ENCODE measurements around the gene MERTK.
"Not testable (repeated sequence)": the region's sequence is repeated elsewhere in the genome, so short reads cannot be mapped to it uniquely, and the experiment has no call there.

The MERTK gene

GRCh38 chr2:111963086-111963485 lies 64.7 kb downstream of the MERTK start:
- H3K9me3 ChIP-seq (ENCODE audit: low read length); H3K4me1 ChIP-seq (ENCODE audit: insufficient read depth, low read length); H3K36me3 ChIP-seq (ENCODE audit: insufficient read depth, low read length); H3K27me3 ChIP-seq (ENCODE audit: insufficient read depth, low read length); H3K4me3 ChIP-seq (ENCODE audit: low read length); H2AFZ ChIP-seq (ENCODE audit: low read depth, low read length): not testable (repeated sequence)

- not testable (repeated sequence) for H3K4me1 ChIP-seq (ENCODE audit: insufficient read depth, low read length); H3K4me3 ChIP-seq (ENCODE audit: low read length); H3K36me3 ChIP-seq (ENCODE audit: insufficient read depth, low read length)
These were observed 65.1 kb downstream of the MERTK start for GRCh38 chr2:111963508-111963907.

GRCh38 chr2:111965062-111965461 lies 66.7 kb downstream of the MERTK start:
- Histone ChIP-seq H3K4me3 (ENCODE audit: low read length) (no peak overlapping the region), H3K36me3 (ENCODE audit: insufficient read depth, low read length) (no peaks in the 10 kb centered on the region), H3K4me1 (ENCODE audit: insufficient read depth, low read length) (no peaks in the 10 kb centered on the region), H3K9me3 (ENCODE audit: low read length) (no peaks in the 10 kb centered on the region), H2AFZ (ENCODE audit: low read depth, low read length) (no peak overlapping the region), H3K27me3 (ENCODE audit: insufficient read depth, low read length) (no peaks in the 10 kb centered on the region)

More at GRCh38 chr2:111963508-111963907, 65.1 kb downstream of the MERTK start:
- H3K27me3 ChIP-seq (ENCODE audit: insufficient read depth, low read length); H3K9me3 ChIP-seq (ENCODE audit: low read length); H2AFZ ChIP-seq (ENCODE audit: low read depth, low read length): not testable (repeated sequence)

GRCh38 chr2:111966241-111966640 lies 67.8 kb downstream of the MERTK start:
- Histone ChIP-seq H3K4me3 (ENCODE audit: low read length) (no peak overlapping the region), H3K27me3 (ENCODE audit: insufficient read depth, low read length) (no peaks in the 10 kb centered on the region), H3K4me1 (ENCODE audit: insufficient read depth, low read length) (no peaks in the 10 kb centered on the region), H3K9me3 (ENCODE audit: low read length) (no peaks in the 10 kb centered on the region), H3K36me3 (ENCODE audit: insufficient read depth, low read length) (no peaks in the 10 kb centered on the region), H2AFZ (ENCODE audit: low read depth, low read length) (no peak overlapping the region)

- H3K9me3 ChIP-seq (ENCODE audit: low read length) = no peaks in the 10 kb centered on the region
- no peaks in the 10 kb centered on the region for H3K27me3 ChIP-seq (ENCODE audit: insufficient read depth, low read length)
These were observed 68.6 kb downstream of the MERTK start for GRCh38 chr2:111967018-111967417.

DNA sequence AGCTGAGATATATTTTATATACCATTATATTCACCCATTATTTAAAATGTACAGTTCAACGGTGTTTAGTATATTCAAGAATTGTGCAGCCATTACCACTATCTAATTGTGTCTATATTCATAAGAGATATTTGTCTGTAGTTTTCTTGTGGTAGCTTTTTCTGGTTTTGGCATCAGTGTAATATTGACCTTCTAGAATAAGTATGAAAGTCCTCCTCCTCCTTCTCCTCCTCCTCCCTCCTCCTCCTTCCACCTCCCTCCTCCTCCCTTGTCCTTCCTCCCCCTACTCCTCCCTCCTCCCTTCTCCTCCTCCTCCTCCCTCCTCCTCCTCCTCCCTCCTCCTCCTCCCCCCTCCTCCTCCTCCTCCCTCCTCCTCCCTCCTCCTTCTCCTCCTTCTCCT lies 72.0 kb downstream of the MERTK start:
- H3K4me3 ChIP-seq (ENCODE audit: low read length) = no peak overlapping the region
- no peaks in the 10 kb centered on the region for H3K36me3 ChIP-seq (ENCODE audit: insufficient read depth, low read length)
- no peaks in the 10 kb centered on the region for H3K4me1 ChIP-seq (ENCODE audit: insufficient read depth, low read length)
- no peak overlapping the region for H2AFZ ChIP-seq (ENCODE audit: low read depth, low read length)
- H3K27me3 ChIP-seq (ENCODE audit: insufficient read depth, low read length) = no peaks in the 10 kb centered on the region
- H3K9me3 ChIP-seq (ENCODE audit: low read length) = no peaks in the 10 kb centered on the region

More at GRCh38 chr2:111967018-111967417, 68.6 kb downstream of the MERTK start:
- no peaks in the 10 kb centered on the region for H3K36me3 ChIP-seq (ENCODE audit: insufficient read depth, low read length)
- no peak overlapping the region for H3K4me3 ChIP-seq (ENCODE audit: low read length)
- H2AFZ ChIP-seq (ENCODE audit: low read depth, low read length) = no peak overlapping the region
- no peaks in the 10 kb centered on the region for H3K4me1 ChIP-seq (ENCODE audit: insufficient read depth, low read length)

- H3K27me3 ChIP-seq (ENCODE audit: insufficient read depth, low read length) = no peaks in the 10 kb centered on the region
- no peaks in the 10 kb centered on the region for H3K36me3 ChIP-seq (ENCODE audit: insufficient read depth, low read length)
- no peaks in the 10 kb centered on the region for H3K9me3 ChIP-seq (ENCODE audit: low read length)
- H3K4me3 ChIP-seq (ENCODE audit: low read length) = no peak overlapping the region
- no peak overlapping the region for H2AFZ ChIP-seq (ENCODE audit: low read depth, low read length)
- peaks cover 7% of the 10 kb centered on the region for H3K4me1 ChIP-seq (ENCODE audit: insufficient read depth, low read length)
These were observed 74.7 kb downstream of the MERTK start for GRCh38 chr2:111972955-111973565.

DNA sequence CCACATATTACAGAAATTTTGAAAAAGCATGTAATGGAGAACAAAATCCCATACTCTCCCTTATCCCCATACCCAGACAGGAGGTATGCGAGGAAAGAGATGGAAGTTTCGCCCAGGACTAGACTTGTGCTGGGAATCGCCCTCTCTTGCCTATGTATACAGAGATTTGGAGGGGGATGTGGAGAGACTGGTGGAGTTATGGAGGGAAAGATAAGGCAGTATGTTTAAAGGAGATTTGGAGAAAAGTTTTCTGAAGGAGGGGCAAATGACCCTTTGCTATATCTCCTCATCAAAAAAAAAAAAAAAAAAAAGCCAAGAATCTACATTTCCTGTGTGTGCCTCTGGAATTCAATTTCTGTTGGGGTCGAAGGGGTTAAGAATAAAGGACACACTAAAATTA lies 75.3 kb downstream of the MERTK start:
- Histone ChIP-seq H3K4me1 (ENCODE audit: insufficient read depth, low read length) (peaks cover 7% of the 10 kb centered on the region), H2AFZ (ENCODE audit: low read depth, low read length) (no peak overlapping the region), H3K9me3 (ENCODE audit: low read length) (no peaks in the 10 kb centered on the region), H3K4me3 (ENCODE audit: low read length) (no peak overlapping the region), H3K27me3 (ENCODE audit: insufficient read depth, low read length) (no peaks in the 10 kb centered on the region), H3K36me3 (ENCODE audit: insufficient read depth, low read length) (no peaks in the 10 kb centered on the region)

GRCh38 chr2:111975053-111975552 lies 76.7 kb downstream of the MERTK start:
- H3K27me3 ChIP-seq (ENCODE audit: insufficient read depth, low read length) = no peaks in the 10 kb centered on the region
- H3K4me3 ChIP-seq (ENCODE audit: low read length) = no peak overlapping the region
- H2AFZ ChIP-seq (ENCODE audit: low read depth, low read length) = no peak overlapping the region
- H3K4me1 ChIP-seq (ENCODE audit: insufficient read depth, low read length) = peaks cover 7% of the 10 kb centered on the region
- H3K9me3 ChIP-seq (ENCODE audit: low read length) = no peaks in the 10 kb centered on the region
- H3K36me3 ChIP-seq (ENCODE audit: insufficient read depth, low read length) = no peaks in the 10 kb centered on the region

- H3K9me3 ChIP-seq (ENCODE audit: low read length) = no peaks in the 10 kb centered on the region
- no peaks in the 10 kb centered on the region for H3K36me3 ChIP-seq (ENCODE audit: insufficient read depth, low read length)
- peaks cover 7% of the 10 kb centered on the region for H3K4me1 ChIP-seq (ENCODE audit: insufficient read depth, low read length)
- no peak overlapping the region for H3K4me3 ChIP-seq (ENCODE audit: low read length)
- H2AFZ ChIP-seq (ENCODE audit: low read depth, low read length) = no peak overlapping the region
- no peaks in the 10 kb centered on the region for H3K27me3 ChIP-seq (ENCODE audit: insufficient read depth, low read length)
These were observed 77.4 kb downstream of the MERTK start for GRCh38 chr2:111975819-111976218.

- H3K36me3 ChIP-seq (ENCODE audit: insufficient read depth, low read length) = no peaks in the 10 kb centered on the region
These were observed 78.8 kb downstream of the MERTK start for GRCh38 chr2:111977240-111977639.

GRCh38 chr2:111978452-111979170 lies 80.2 kb downstream of the MERTK start:
- Histone ChIP-seq H3K36me3 (ENCODE audit: insufficient read depth, low read length) (no peaks in the 10 kb centered on the region), H3K27me3 (ENCODE audit: insufficient read depth, low read length) (no peaks in the 10 kb centered on the region), H2AFZ (ENCODE audit: low read depth, low read length) (no peak overlapping the region), H3K4me1 (ENCODE audit: insufficient read depth, low read length) (peaks cover 11% of the 10 kb centered on the region), H3K4me3 (ENCODE audit: low read length) (no peak overlapping the region), H3K9me3 (ENCODE audit: low read length) (no peaks in the 10 kb centered on the region)

More at GRCh38 chr2:111977240-111977639, 78.8 kb downstream of the MERTK start:
- Histone ChIP-seq H2AFZ (ENCODE audit: low read depth, low read length) (no peak overlapping the region), H3K4me3 (ENCODE audit: low read length) (no peak overlapping the region), H3K4me1 (ENCODE audit: insufficient read depth, low read length) (peaks cover 7% of the 10 kb centered on the region), H3K9me3 (ENCODE audit: low read length) (no peaks in the 10 kb centered on the region), H3K27me3 (ENCODE audit: insufficient read depth, low read length) (no peaks in the 10 kb centered on the region)

DNA sequence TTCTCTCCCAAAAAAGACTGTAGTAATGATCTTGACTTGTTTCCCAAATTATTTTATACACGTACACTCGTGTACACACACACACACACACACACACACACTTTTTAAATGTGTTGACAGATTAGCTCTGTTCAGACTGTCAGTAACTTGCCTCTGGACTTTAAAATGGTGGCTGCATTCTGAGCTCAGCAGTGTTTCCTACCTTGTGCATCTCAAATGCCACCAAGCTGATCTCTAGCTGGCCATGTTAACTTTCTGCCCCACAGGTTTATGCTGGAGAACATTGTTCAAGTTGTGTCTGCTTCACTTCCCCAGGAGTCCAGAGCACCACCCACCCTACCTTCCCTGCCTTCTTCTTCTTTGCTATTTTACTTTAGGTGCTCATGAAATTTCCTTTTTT lies 83.3 kb downstream of the MERTK start:
- peaks cover 34% of the 10 kb centered on the region for H3K4me1 ChIP-seq (ENCODE audit: insufficient read depth, low read length)
- H3K27me3 ChIP-seq (ENCODE audit: insufficient read depth, low read length) = no peaks in the 10 kb centered on the region
- H3K4me3 ChIP-seq (ENCODE audit: low read length) = no peak overlapping the region
- no peaks in the 10 kb centered on the region for H3K9me3 ChIP-seq (ENCODE audit: low read length)
- no peak overlapping the region for H2AFZ ChIP-seq (ENCODE audit: low read depth, low read length)
- H3K36me3 ChIP-seq (ENCODE audit: insufficient read depth, low read length) = no peaks in the 10 kb centered on the region

Measured in neuron (in vitro differentiated cells).